Karpas-422 (cell line): ENCODE measurements around the gene SUGCT. TPM values are rescaled to one million over a fixed set of nuclear protein-coding genes. Genes with fewer than 3 reads are reported as not detected.
"Not testable (repeated sequence)": the region's sequence is repeated elsewhere in the genome, so short reads cannot be mapped to it uniquely, and the experiment has no call there.

Experiments
- DNase-seq: peaks from one replicate; pipeline ENCODE4 v3.0.0-alpha.2; 2015
- H2AFZ ChIP-seq: fragments of 200-600 bp; sonication (generic); 2 replicates; pipeline ENCODE4 v1.6.1; 2014; ENCODE audit warnings: antibody characterized with exemption, low read length, mixed read lengths
- H3K27ac ChIP-seq: fragments of 200-600 bp; sonication (generic); 2 replicates; pipeline ENCODE4 v1.5.1; 2014; ENCODE audit warnings: mild to moderate bottlenecking, low read length, moderate library complexity
- H3K27me3 ChIP-seq: fragments of 200-600 bp; sonication (generic); 2 replicates; pipeline ENCODE4 v1.6.1; 2014; ENCODE audit warnings: low read length, mixed read lengths
- H3K36me3 ChIP-seq: fragments of 200-600 bp; sonication (generic); 2 replicates; pipeline ENCODE4 v1.6.1; 2014; ENCODE audit warnings: low read length, mixed read lengths; ENCODE audit not compliant: insufficient read depth
- H3K4me1 ChIP-seq: fragments of 200-600 bp; sonication (generic); 2 replicates; pipeline ENCODE4 v1.6.1; 2014; ENCODE audit warnings: mild to moderate bottlenecking, low read length, mixed read lengths
- H3K4me2 ChIP-seq: fragments of 200-600 bp; sonication (generic); 2 replicates; pipeline ENCODE4 v1.6.1; 2014; ENCODE audit warnings: low read length, low read depth, mild to moderate bottlenecking; ENCODE audit not compliant: poor library complexity, severe bottlenecking
- H3K4me3 ChIP-seq: fragments of 200-600 bp; sonication (generic); 2 replicates; pipeline ENCODE4 v1.5.1; 2014; ENCODE audit warnings: mild to moderate bottlenecking, antibody characterized with exemption, low read length, mixed read lengths
- H3K79me2 ChIP-seq: fragments of 200-600 bp; sonication (generic); 2 replicates; pipeline ENCODE4 v1.6.1; 2014; ENCODE audit warnings: mild to moderate bottlenecking, low read length, mixed read lengths
- H3K9ac ChIP-seq: fragments of 200-600 bp; sonication (generic); 2 replicates; pipeline ENCODE4 v1.6.0; 2014; ENCODE audit warnings: low read length
- H3K9me2 ChIP-seq: fragments of 200-600 bp; sonication (generic), shearing (Covaris generic); replicated peaks from 2 replicates; pipeline ENCODE4 v1.6.0; 2014; ENCODE audit warnings: mild to moderate bottlenecking, low read length, moderate library complexity; ENCODE audit not compliant: insufficient read depth
- H3K9me3 ChIP-seq: fragments of 300-700, 200-600 bp; sonication (generic); 2 replicates; pipeline ENCODE4 v1.6.1; 2014; ENCODE audit warnings: low read length, mixed read lengths
- H4K20me1 ChIP-seq: fragments of 200-600 bp; sonication (generic); 2 replicates; pipeline ENCODE4 v1.6.1; 2014; ENCODE audit warnings: mild to moderate bottlenecking, antibody characterized with exemption, low read length, low read depth; ENCODE audit not compliant: insufficient read depth
- total RNA-seq: library from RNA; depleted of rRNA; stranded (reverse); fragments of >200 nt; shearing (Covaris generic); gene quantifications from 2 replicates; pipeline ENCODE4 v1.2.3, GENCODE V29; 2014; ENCODE audit warnings: low replicate concordance

Gene SUGCT
- total RNA-seq, 1 experiment from 2014 or later: 0.48 TPM

- H3K79me2 ChIP-seq, H3K4me3 ChIP-seq, H3K4me2 ChIP-seq, H3K9me3 ChIP-seq, H3K27me3 ChIP-seq, H3K4me1 ChIP-seq, H3K27ac ChIP-seq, H4K20me1 ChIP-seq, H2AFZ ChIP-seq, DNase-seq, H3K9me2 ChIP-seq, H3K36me3 ChIP-seq, H3K9ac ChIP-seq: not testable (repeated sequence)
Measured at GRCh38 chr7:40145596-40146130, 10.9 kb downstream of the SUGCT start.

GRCh38 chr7:40147371-40148246, 12.8 kb downstream of the SUGCT start:
- no peaks in the 10 kb centered on the region for H3K9me3 ChIP-seq
- H3K27me3 ChIP-seq: no peaks in the 10 kb centered on the region
- DNase-seq: peak; percentile 26
- no peak overlapping the region for H3K9ac ChIP-seq
- no peaks in the 10 kb centered on the region for H3K9me2 ChIP-seq
- no peaks in the 10 kb centered on the region for H3K36me3 ChIP-seq
- H3K4me2 ChIP-seq: no peak overlapping the region
- no peak overlapping the region for H2AFZ ChIP-seq
- no peaks in the 10 kb centered on the region for H3K4me1 ChIP-seq
- H3K79me2 ChIP-seq: no peaks in the 10 kb centered on the region
- no peak overlapping the region for H3K4me3 ChIP-seq
- no peaks in the 10 kb centered on the region for H4K20me1 ChIP-seq
- no peak overlapping the region for H3K27ac ChIP-seq

GRCh38 chr7:40148247-40148580, 13.4 kb downstream of the SUGCT start:
- H3K27me3 ChIP-seq, H3K4me1 ChIP-seq, H3K4me3 ChIP-seq, H3K9me2 ChIP-seq, H4K20me1 ChIP-seq, H3K4me2 ChIP-seq, H3K27ac ChIP-seq, H2AFZ ChIP-seq, H3K9ac ChIP-seq, H3K79me2 ChIP-seq, H3K36me3 ChIP-seq, H3K9me3 ChIP-seq, DNase-seq: not testable (repeated sequence)

- no peak overlapping the region for H3K4me2 ChIP-seq
- DNase-seq: no peak
- no peaks in the 10 kb centered on the region for H4K20me1 ChIP-seq
- no peak overlapping the region for H3K9ac ChIP-seq
- no peaks in the 10 kb centered on the region for H3K79me2 ChIP-seq
- no peaks in the 10 kb centered on the region for H3K9me2 ChIP-seq
- H3K27ac ChIP-seq: no peak overlapping the region
- no peak overlapping the region for H3K4me3 ChIP-seq
- no peaks in the 10 kb centered on the region for H3K4me1 ChIP-seq
- no peak overlapping the region for H2AFZ ChIP-seq
- no peaks in the 10 kb centered on the region for H3K27me3 ChIP-seq
- no peaks in the 10 kb centered on the region for H3K9me3 ChIP-seq
- H3K36me3 ChIP-seq: no peaks in the 10 kb centered on the region
Measured at GRCh38 chr7:40148671-40149070, 13.9 kb downstream of the SUGCT start.

GRCh38 chr7:40151504-40151903, 16.7 kb downstream of the SUGCT start:
- Histone ChIP-seq H4K20me1 (no peaks in the 10 kb centered on the region), H3K9ac (no peak overlapping the region), H3K4me2 (no peak overlapping the region), H3K9me2 (no peaks in the 10 kb centered on the region), H3K9me3 (no peaks in the 10 kb centered on the region), H2AFZ (no peak overlapping the region), H3K79me2 (no peaks in the 10 kb centered on the region), H3K4me3 (no peak overlapping the region), H3K27ac (no peak overlapping the region), H3K27me3 (no peaks in the 10 kb centered on the region), H3K4me1 (no peaks in the 10 kb centered on the region), H3K36me3 (no peaks in the 10 kb centered on the region)
- DNase-seq: no peak

- H3K27ac ChIP-seq: no peak overlapping the region
- no peak overlapping the region for H3K9ac ChIP-seq
- no peaks in the 10 kb centered on the region for H3K79me2 ChIP-seq
- H3K4me1 ChIP-seq: no peaks in the 10 kb centered on the region
- no peaks in the 10 kb centered on the region for H3K27me3 ChIP-seq
- no peaks in the 10 kb centered on the region for H3K36me3 ChIP-seq
- H3K4me3 ChIP-seq: no peak overlapping the region
- H3K9me2 ChIP-seq: no peaks in the 10 kb centered on the region
- peak; percentile 17 for DNase-seq
- no peaks in the 10 kb centered on the region for H3K9me3 ChIP-seq
- H4K20me1 ChIP-seq: no peaks in the 10 kb centered on the region
- H3K4me2 ChIP-seq: no peak overlapping the region
- H2AFZ ChIP-seq: no peak overlapping the region
Measured at GRCh38 chr7:40156988-40157387, 22.2 kb downstream of the SUGCT start.

- Histone ChIP-seq H3K4me1 (no peaks in the 10 kb centered on the region), H4K20me1 (no peaks in the 10 kb centered on the region), H3K79me2 (no peaks in the 10 kb centered on the region), H3K9ac (no peak overlapping the region), H3K27ac (no peak overlapping the region), H3K9me2 (no peaks in the 10 kb centered on the region), H2AFZ (no peak overlapping the region), H3K4me2 (no peak overlapping the region), H3K9me3 (no peaks in the 10 kb centered on the region), H3K27me3 (no peaks in the 10 kb centered on the region), H3K36me3 (no peaks in the 10 kb centered on the region), H3K4me3 (no peak overlapping the region)
- no peak for DNase-seq
Measured at GRCh38 chr7:40162516-40162915, 27.7 kb downstream of the SUGCT start.

- H3K9ac ChIP-seq: no peak overlapping the region
- H3K4me2 ChIP-seq: no peak overlapping the region
- no peak for DNase-seq
- no peaks in the 10 kb centered on the region for H3K36me3 ChIP-seq
- H3K4me3 ChIP-seq: no peak overlapping the region
- H2AFZ ChIP-seq: no peak overlapping the region
- H3K4me1 ChIP-seq: no peaks in the 10 kb centered on the region
- H3K9me3 ChIP-seq: no peaks in the 10 kb centered on the region
- H3K9me2 ChIP-seq: no peaks in the 10 kb centered on the region
- H3K27ac ChIP-seq: no peak overlapping the region
- no peaks in the 10 kb centered on the region for H4K20me1 ChIP-seq
- H3K27me3 ChIP-seq: no peaks in the 10 kb centered on the region
- H3K79me2 ChIP-seq: no peaks in the 10 kb centered on the region
Measured at GRCh38 chr7:40165216-40165615, 30.4 kb downstream of the SUGCT start.
